Liver (tissue), 3 donors: ENCODE results near the gene STX2.
"Not testable (repeated sequence)": the region's sequence is repeated elsewhere in the genome, so short reads cannot be mapped to it uniquely, and the experiment has no call there.

ENCODE experiments used
- FOXA1 ChIP-seq: IDR thresholded peaks from 2 replicates; pipeline ENCODE4 v1.6.1; 2016; ENCODE audit warnings: antibody characterized with exemption
- GABPA ChIP-seq, 2 donors: IDR thresholded peaks in 1 of 2; conservative IDR thresholded peaks in 1 of 2; 2 replicates each; pipeline ENCODE4 v1.6.1; 2016; ENCODE audit warnings: antibody characterized with exemption in 2 of 2, mild to moderate bottlenecking in 1 of 2, moderate library complexity in 1 of 2
- JUND ChIP-seq, 2 donors: IDR thresholded peaks; 2 replicates each; pipeline ENCODE4 v1.6.1; 2016; ENCODE audit warnings: antibody characterized with exemption in 2 of 2
- MAX ChIP-seq: IDR thresholded peaks from 2 replicates; pipeline ENCODE4 v1.6.1; 2016; ENCODE audit warnings: antibody characterized with exemption
- NR2F2 ChIP-seq: IDR thresholded peaks from 2 replicates; pipeline ENCODE4 v1.6.1; 2016; ENCODE audit warnings: antibody characterized with exemption
- RAD21 ChIP-seq, 2 donors: IDR thresholded peaks; 2 replicates each; pipeline ENCODE4 v1.6.1; 2016; ENCODE audit warnings: antibody characterized with exemption in 2 of 2, mild to moderate bottlenecking in 2 of 2
- REST ChIP-seq: IDR thresholded peaks from 2 replicates; pipeline ENCODE4 v1.6.1; 2016; ENCODE audit warnings: antibody characterized with exemption, mild to moderate bottlenecking
- SP1 ChIP-seq: IDR thresholded peaks from 2 replicates; pipeline ENCODE4 v1.6.1; 2018; ENCODE audit warnings: antibody characterized with exemption, mild to moderate bottlenecking
- TAF1 ChIP-seq: conservative IDR thresholded peaks from 2 replicates; pipeline ENCODE4 v1.6.1; 2016; ENCODE audit warnings: antibody characterized with exemption, mild to moderate bottlenecking
- YY1 ChIP-seq: IDR thresholded peaks from 2 replicates; pipeline ENCODE4 v1.6.1; 2016; ENCODE audit warnings: antibody characterized with exemption, mild to moderate bottlenecking
- TF ChIP-seq, protein P1 (sequence below): fragments of 150-350 bp; IDR thresholded peaks from 2 replicates; pipeline ENCODE4 v1.5.1; 2017; ENCODE audit warnings: improper control_type of control experiment, low read depth, low read length; ENCODE audit not compliant: missing input control
- donor health status: healthy.
- donor health status: healthy.

- not testable (repeated sequence) for TF ChIP-seq YY1; FOXA1; RAD21 (IDR thresholded peaks at IDR 0.05); REST; JUND (IDR thresholded peaks at IDR 0.05); MAX; GABPA (IDR thresholded peaks at IDR 0.05 in 1 of 2, conservative IDR thresholded peaks at IDR 0.05 in 1 of 2); TAF1; SP1; NR2F2
- TF ChIP-seq, protein P1, sequence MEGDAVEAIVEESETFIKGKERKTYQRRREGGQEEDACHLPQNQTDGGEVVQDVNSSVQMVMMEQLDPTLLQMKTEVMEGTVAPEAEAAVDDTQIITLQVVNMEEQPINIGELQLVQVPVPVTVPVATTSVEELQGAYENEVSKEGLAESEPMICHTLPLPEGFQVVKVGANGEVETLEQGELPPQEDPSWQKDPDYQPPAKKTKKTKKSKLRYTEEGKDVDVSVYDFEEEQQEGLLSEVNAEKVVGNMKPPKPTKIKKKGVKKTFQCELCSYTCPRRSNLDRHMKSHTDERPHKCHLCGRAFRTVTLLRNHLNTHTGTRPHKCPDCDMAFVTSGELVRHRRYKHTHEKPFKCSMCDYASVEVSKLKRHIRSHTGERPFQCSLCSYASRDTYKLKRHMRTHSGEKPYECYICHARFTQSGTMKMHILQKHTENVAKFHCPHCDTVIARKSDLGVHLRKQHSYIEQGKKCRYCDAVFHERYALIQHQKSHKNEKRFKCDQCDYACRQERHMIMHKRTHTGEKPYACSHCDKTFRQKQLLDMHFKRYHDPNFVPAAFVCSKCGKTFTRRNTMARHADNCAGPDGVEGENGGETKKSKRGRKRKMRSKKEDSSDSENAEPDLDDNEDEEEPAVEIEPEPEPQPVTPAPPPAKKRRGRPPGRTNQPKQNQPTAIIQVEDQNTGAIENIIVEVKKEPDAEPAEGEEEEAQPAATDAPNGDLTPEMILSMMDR = not testable (repeated sequence)
These were observed 87.0 kb downstream of the STX2 start for GRCh38 chr12:130752037-130752436.
